Hair follicular keratinocyte (primary cell): ENCODE results near the gene CELA3A. TPM values are rescaled to one million over a fixed set of nuclear protein-coding genes. Genes with fewer than 3 reads are reported as not detected.

Experiments used
- total RNA-seq: library from RNA; depleted of rRNA; stranded (reverse); fragments of >200 nt; gene quantifications from 2 replicates; pipeline ENCODE4 v1.2.3, GENCODE V29; 2015

Gene CELA3A, protein sequence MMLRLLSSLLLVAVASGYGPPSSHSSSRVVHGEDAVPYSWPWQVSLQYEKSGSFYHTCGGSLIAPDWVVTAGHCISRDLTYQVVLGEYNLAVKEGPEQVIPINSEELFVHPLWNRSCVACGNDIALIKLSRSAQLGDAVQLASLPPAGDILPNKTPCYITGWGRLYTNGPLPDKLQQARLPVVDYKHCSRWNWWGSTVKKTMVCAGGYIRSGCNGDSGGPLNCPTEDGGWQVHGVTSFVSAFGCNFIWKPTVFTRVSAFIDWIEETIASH
- total RNA-seq = not detected in 2 replicates

DNA sequence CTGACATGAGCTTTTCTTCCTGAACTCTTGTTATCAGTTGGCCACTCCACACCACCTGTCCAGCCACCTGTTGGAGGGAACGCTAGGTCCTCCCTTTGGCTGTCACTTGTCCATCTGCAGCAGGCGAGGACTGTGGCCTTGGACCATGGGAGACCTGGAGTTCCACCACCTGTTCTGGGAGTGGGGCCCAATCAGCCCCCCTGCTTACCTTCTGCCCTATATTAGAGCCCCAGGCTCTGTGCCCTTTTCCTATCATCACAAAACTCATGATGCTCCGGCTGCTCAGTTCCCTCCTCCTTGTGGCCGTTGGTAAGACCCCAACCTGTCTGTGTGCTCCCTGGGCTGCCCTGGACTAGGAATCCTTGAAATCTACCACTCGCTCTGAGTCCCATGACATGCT, at the start of gene CELA3A:
Gene CELA3A, plus strand, starts transcription at position 249 of the 400 bp plus-strand sequence. Its CDS starts 18 bp downstream, at position 267.

DNA sequence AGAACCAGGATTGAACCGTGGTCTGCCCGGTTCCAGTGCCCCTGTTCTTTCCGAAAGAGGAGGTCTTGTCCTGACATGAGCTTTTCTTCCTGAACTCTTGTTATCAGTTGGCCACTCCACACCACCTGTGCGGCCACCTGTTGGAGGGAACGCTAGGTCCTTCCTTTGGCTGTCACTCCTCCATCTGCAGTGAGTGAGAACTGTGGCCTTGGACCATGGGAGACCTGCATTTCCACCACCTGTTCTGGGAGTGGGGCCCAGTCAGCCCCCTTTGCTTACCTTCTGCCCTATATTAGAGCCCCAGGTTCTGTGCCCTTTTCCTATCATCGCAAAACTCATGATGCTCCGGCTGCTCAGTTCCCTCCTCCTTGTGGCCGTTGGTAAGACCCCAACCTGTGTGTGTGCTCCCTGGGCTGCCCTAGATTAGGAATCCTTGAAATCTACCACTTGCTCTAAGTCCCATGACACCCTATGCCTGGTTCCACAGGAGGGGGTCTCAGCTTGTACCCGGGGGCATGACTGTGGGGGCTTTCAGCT, 24.7 kb upstream of the CELA3A start, which contains the start of gene CELA3B:
Gene CELA3B, plus strand, starts transcription at position 320 of the 537 bp plus-strand sequence. Its CDS starts 18 bp downstream, at position 338.

DNA sequence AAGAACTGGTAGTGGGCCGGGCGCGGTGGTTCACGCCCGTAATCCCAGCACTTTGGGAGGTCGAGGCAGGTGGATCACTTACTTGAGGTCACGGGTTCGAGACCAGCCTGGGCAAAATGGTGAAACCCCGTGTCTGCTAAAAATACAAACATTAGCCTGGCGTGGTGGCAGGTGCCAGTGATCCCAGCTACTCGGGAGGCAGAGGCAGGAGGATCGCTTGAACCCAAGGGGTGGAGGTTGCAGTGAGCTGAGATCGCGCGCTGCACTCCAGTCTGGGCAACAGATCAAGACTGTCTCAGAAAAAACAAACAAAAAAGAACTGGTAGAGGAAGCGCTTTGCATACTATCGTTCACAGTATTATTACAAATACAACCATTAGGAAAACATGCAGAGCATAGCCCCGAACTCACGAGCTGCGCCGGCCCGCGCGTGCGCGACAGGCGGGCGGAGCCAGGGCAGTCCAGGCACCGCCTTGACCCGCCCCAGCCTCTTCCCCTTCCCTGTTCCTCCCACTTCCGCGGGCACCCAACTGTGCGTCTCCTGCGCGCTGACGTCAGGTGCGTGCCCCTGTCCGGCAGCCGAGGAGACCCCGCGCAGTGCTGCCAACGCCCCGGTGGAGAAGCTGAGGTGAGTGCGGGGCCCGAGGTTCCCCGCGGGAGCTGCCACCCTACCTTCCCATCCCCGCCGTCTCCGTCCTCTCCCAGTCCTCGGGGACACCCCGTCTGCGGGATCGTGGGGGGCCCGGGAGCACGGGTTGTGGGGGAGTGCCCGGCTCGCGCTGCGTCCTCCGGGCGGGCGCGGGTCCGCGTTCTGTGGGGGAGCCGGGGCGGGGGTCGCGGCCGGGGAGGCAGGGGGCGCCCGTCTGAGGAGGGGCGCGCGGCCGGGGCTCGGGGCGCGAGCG, 50.9 kb downstream of the CELA3A start, which contains the start of gene CDC42:
Gene CDC42, plus strand, starts transcription at position 595 of the 902 bp plus-strand sequence. CDS start 25,770 bp downstream, outside the sequence.

Other genes with a start within 250 kb of the CELA3A start
- 14.9 and 20.0 TPM in 2 replicates for gene USP48, start 218.5 kb upstream of the CELA3A start, total RNA-seq
- gene LDLRAD2, start 189.4 kb upstream of the CELA3A start, total RNA-seq = not detected in 2 replicates
- gene HSPG2, start 64.3 kb upstream of the CELA3A start, total RNA-seq = 73.9 and 164 TPM in 2 replicates
- gene CELA3B, start 24.6 kb upstream of the CELA3A start, total RNA-seq = not detected in 2 replicates
- 313 and 321 TPM in 2 replicates for gene CDC42, start 51.1 kb downstream of the CELA3A start, total RNA-seq
- 0.08 TPM in 1 of 2 replicates, not detected in the other for gene WNT4, start 141.4 kb downstream of the CELA3A start, total RNA-seq